ENCODE measurements around the gene NTF3.

Gene NTF3

GRCh38 chr12:5433081-5433844 lies 1.4 kb downstream of the NTF3 start:
- DNase-seq: no peak

- no peak for DNase-seq
Observed at GRCh38 chr12:5433845-5434646, 2.1 kb downstream of the NTF3 start.

- DNase-seq: no peak
Observed at GRCh38 chr12:5434647-5435560, 3.0 kb downstream of the NTF3 start.

- no peak for DNase-seq
Observed at GRCh38 chr12:5437182-5437583, 5.3 kb downstream of the NTF3 start.

- DNase-seq: no peak
Observed at GRCh38 chr12:5437589-5437988, 5.7 kb downstream of the NTF3 start.

- no peak for DNase-seq
Observed at GRCh38 chr12:5438671-5439200, 6.8 kb downstream of the NTF3 start.

- no peak for DNase-seq
Observed at GRCh38 chr12:5439371-5439771, 7.5 kb downstream of the NTF3 start.

- no peak for DNase-seq
Observed at GRCh38 chr12:5439788-5440300, 7.9 kb downstream of the NTF3 start.

GRCh38 chr12:5440978-5441377 lies 9.1 kb downstream of the NTF3 start:
- DNase-seq: no peak

GRCh38 chr12:5441497-5442236 lies 9.8 kb downstream of the NTF3 start:
- no peak for DNase-seq

- no peak for DNase-seq
Observed at GRCh38 chr12:5442251-5443006, 10.5 kb downstream of the NTF3 start.

GRCh38 chr12:5444520-5444919 lies 12.6 kb downstream of the NTF3 start:
- no peak for DNase-seq

GRCh38 chr12:5447320-5447719 lies 15.4 kb downstream of the NTF3 start:
- no peak for DNase-seq

- no peak for DNase-seq
Observed at GRCh38 chr12:5451251-5451650, 19.3 kb downstream of the NTF3 start.

- DNase-seq: no peak
Observed at GRCh38 chr12:5452569-5452968, 20.7 kb downstream of the NTF3 start.

GRCh38 chr12:5453466-5453865 lies 21.6 kb downstream of the NTF3 start:
- no peak for DNase-seq

- no peak for DNase-seq
Observed at GRCh38 chr12:5455045-5455444, 23.1 kb downstream of the NTF3 start.

GRCh38 chr12:5456030-5456429 lies 24.1 kb downstream of the NTF3 start:
- DNase-seq: no peak

- no peak for DNase-seq
Observed at GRCh38 chr12:5456906-5457305, 25.0 kb downstream of the NTF3 start.

GRCh38 chr12:5458229-5459050 lies 26.5 kb downstream of the NTF3 start:
- DNase-seq: no peak

Data from activated CD8-positive, alpha-beta memory T cell treated with anti-CD3 and anti-CD28 coated beads, Interleukin-2, amount 50 U/mL, for 48 hours (primary cell).